BLaER1 treated with 17β-estradiol and CSF1 and Interleukin-3, amounts not matched to agents 10 nM and 100 nM (cell line): ENCODE results near the gene FPR2.

Experiments
- H3K27ac ChIP-seq, 11 experiments: shearing (Covaris generic); formaldehyde crosslinking; 2 replicates each; pipeline ENCODE4 v1.8.1; 2022
- H3K27me3 ChIP-seq, 11 experiments: shearing (Covaris generic); formaldehyde crosslinking; 2 replicates each; pipeline ENCODE4 v1.8.1; 2022
- H3K36me3 ChIP-seq, 11 experiments: shearing (Covaris generic); formaldehyde crosslinking; 2 replicates each; pipeline ENCODE4 v1.8.1; 2022
- H3K4me1 ChIP-seq, 10 experiments: shearing (Covaris generic); formaldehyde crosslinking; 2 replicates each; pipeline ENCODE4 v1.8.1; 2022
- H3K4me2 ChIP-seq, 11 experiments: shearing (Covaris generic); formaldehyde crosslinking; 2 replicates each; pipeline ENCODE4 v1.8.1; 2022
- H3K4me3 ChIP-seq, 10 experiments: shearing (Covaris generic); formaldehyde crosslinking; 2 replicates each; pipeline ENCODE4 v1.8.1; 2022
- H3K9ac ChIP-seq, 11 experiments: shearing (Covaris generic); formaldehyde crosslinking; 2 replicates each; pipeline ENCODE4 v1.8.1; 2022
- H3K9me3 ChIP-seq, 11 experiments: shearing (Covaris generic); formaldehyde crosslinking; replicated peaks in 1 of 11; 2 replicates each; pipeline ENCODE4 v1.8.1; 2022
- H4K20me1 ChIP-seq, 11 experiments: shearing (Covaris generic); formaldehyde crosslinking; 2 replicates each; pipeline ENCODE4 v1.8.1; 2022
- Cebpa-rat ChIP-seq, 11 experiments: shearing (Covaris generic); IDR thresholded peaks; 2 replicates each; pipeline ENCODE4 v1.8.1; 2022

Gene FPR2

GRCh38 chr19:51719251-51719988 is 41.6 kb upstream of the FPR2 start:
- H3K4me3 ChIP-seq, result no peak overlapping the region
- H3K27me3 ChIP-seq, result no peaks in the 10 kb centered on the region

GRCh38 chr19:51721905-51722304 is 39.1 kb upstream of the FPR2 start:
- no peak overlapping the region for H3K27ac ChIP-seq
- H3K4me2 ChIP-seq, result peak overlapping the region in 2 of 11 experiments; percentile 3 to 49; a peak in 5 of 22 replicates
- H3K27me3 ChIP-seq, result peaks cover 0 to 10% (median 0%) of the 10 kb centered on the region in 11 experiments; a peak in 2 of 22 replicates
- H3K4me3 ChIP-seq, result no peak overlapping the region
- no peaks in the 10 kb centered on the region for H3K36me3 ChIP-seq
- no peaks in the 10 kb centered on the region for H4K20me1 ChIP-seq
- TF ChIP-seq Cebpa-rat (IDR thresholded peaks at IDR 0.05), result no peak
- H3K4me1 ChIP-seq, result peaks cover 27 to 53% (median 39%) of the 10 kb centered on the region in 10 experiments
- H3K9me3 ChIP-seq, result peaks cover 0 to 14% (median 6%) of the 10 kb centered on the region in 11 experiments; a peak in 11 of 22 replicates
- no peak overlapping the region for H3K9ac ChIP-seq

More at GRCh38 chr19:51719251-51719988, 41.6 kb upstream of the FPR2 start:
- no peak for TF ChIP-seq Cebpa-rat (IDR thresholded peaks at IDR 0.05)
- Histone ChIP-seq H3K4me2 (no peak overlapping the region), H3K36me3 (no peaks in the 10 kb centered on the region), H4K20me1 (no peaks in the 10 kb centered on the region), H3K9me3 (peaks cover 0 to 14% (median 7%) of the 10 kb centered on the region in 11 experiments; a peak in 13 of 22 replicates), H3K27ac (no peak overlapping the region), H3K9ac (no peak overlapping the region), H3K4me1 (peaks cover 10 to 28% (median 16%) of the 10 kb centered on the region in 10 experiments)

GRCh38 chr19:51722492-51722891 is 38.5 kb upstream of the FPR2 start:
- Histone ChIP-seq H3K4me2 (peak overlapping the region in 5 of 11 experiments; percentile 3 to 83 (median 49); a peak in 9 of 22 replicates), H3K27me3 (peaks cover 0 to 10% (median 0%) of the 10 kb centered on the region in 11 experiments; a peak in 2 of 22 replicates), H3K9me3 (peaks cover 0 to 14% (median 6%) of the 10 kb centered on the region in 11 experiments; a peak in 11 of 22 replicates), H3K27ac (no peak overlapping the region), H4K20me1 (no peaks in the 10 kb centered on the region), H3K9ac (no peak overlapping the region), H3K4me1 (peaks cover 33 to 59% (median 45%) of the 10 kb centered on the region in 10 experiments), H3K4me3 (no peak overlapping the region), H3K36me3 (no peaks in the 10 kb centered on the region)
- no peak for TF ChIP-seq Cebpa-rat (IDR thresholded peaks at IDR 0.05)

GRCh38 chr19:51724543-51724942 is 36.4 kb upstream of the FPR2 start:
- H3K4me1 ChIP-seq, result peaks cover 46 to 69% (median 60%) of the 10 kb centered on the region in 10 experiments
- H3K27me3 ChIP-seq, result peaks cover 0 to 10% (median 0%) of the 10 kb centered on the region in 11 experiments; a peak in 2 of 22 replicates
- no peak for TF ChIP-seq Cebpa-rat (IDR thresholded peaks at IDR 0.05)
- peak overlapping the region; percentile 55 to 83 (median 74) for H3K4me2 ChIP-seq
- peaks cover 0 to 9% (median 2%) of the 10 kb centered on the region in 11 experiments; a peak in 9 of 22 replicates for H3K9me3 ChIP-seq
- H4K20me1 ChIP-seq, result no peaks in the 10 kb centered on the region
- H3K4me3 ChIP-seq, result no peak overlapping the region; a peak in 1 of 20 replicates
- peak overlapping the region in 4 of 11 experiments; percentile 21 to 43 (median 31); a peak in 8 of 22 replicates for H3K27ac ChIP-seq
- no peaks in the 10 kb centered on the region for H3K36me3 ChIP-seq
- H3K9ac ChIP-seq, result peak overlapping the region in 7 of 11 experiments; percentile 7 to 39 (median 30); a peak in 6 of 22 replicates

GRCh38 chr19:51726049-51726448 is 34.9 kb upstream of the FPR2 start:
- H3K4me1 ChIP-seq, result peaks cover 46 to 69% (median 60%) of the 10 kb centered on the region in 10 experiments
- H3K9ac ChIP-seq, result peak overlapping the region in 7 of 11 experiments; percentile 26 to 67 (median 45); a peak in 9 of 22 replicates
- H3K4me2 ChIP-seq, result peak overlapping the region; percentile 55 to 83 (median 76)
- H3K36me3 ChIP-seq, result no peaks in the 10 kb centered on the region
- no peak for TF ChIP-seq Cebpa-rat (IDR thresholded peaks at IDR 0.05)
- H3K9me3 ChIP-seq, result peaks cover 11 to 21% (median 13%) of the 10 kb centered on the region in 11 experiments
- H3K4me3 ChIP-seq, result no peak overlapping the region
- no peaks in the 10 kb centered on the region for H4K20me1 ChIP-seq
- H3K27me3 ChIP-seq, result peaks cover 0 to 10% (median 0%) of the 10 kb centered on the region in 11 experiments; a peak in 2 of 22 replicates
- H3K27ac ChIP-seq, result peak overlapping the region in 10 of 11 experiments; percentile 19 to 71 (median 56); a peak in 17 of 22 replicates

- Histone ChIP-seq H3K27ac (peak overlapping the region in 6 of 11 experiments; percentile 29 to 68 (median 54); a peak in 10 of 22 replicates), H3K27me3 (peaks cover 0 to 10% (median 0%) of the 10 kb centered on the region in 11 experiments; a peak in 2 of 22 replicates), H4K20me1 (no peaks in the 10 kb centered on the region), H3K4me3 (no peak overlapping the region), H3K36me3 (no peaks in the 10 kb centered on the region), H3K9me3 (peaks cover 19 to 34% (median 24%) of the 10 kb centered on the region in 11 experiments), H3K4me1 (peaks cover 40 to 64% (median 59%) of the 10 kb centered on the region in 10 experiments), H3K4me2 (peak overlapping the region; percentile 55 to 83 (median 76)), H3K9ac (peak overlapping the region in 4 of 11 experiments; percentile 6 to 67 (median 24); a peak in 3 of 22 replicates)
- TF ChIP-seq Cebpa-rat (IDR thresholded peaks at IDR 0.05), result no peak
Observed at GRCh38 chr19:51727349-51727880, 33.6 kb upstream of the FPR2 start.

- H3K4me2 ChIP-seq, result no peak overlapping the region
- no peak overlapping the region for H3K27ac ChIP-seq
- no peak overlapping the region for H3K9ac ChIP-seq
- TF ChIP-seq Cebpa-rat (IDR thresholded peaks at IDR 0.05), result no peak
- peaks cover 19 to 53% (median 25%) of the 10 kb centered on the region in 11 experiments for H3K9me3 ChIP-seq
- H3K27me3 ChIP-seq, result peaks cover 0 to 7% (median 0%) of the 10 kb centered on the region in 11 experiments; a peak in 2 of 22 replicates
- H3K4me1 ChIP-seq, result peaks cover 37 to 53% (median 44%) of the 10 kb centered on the region in 10 experiments
- H3K4me3 ChIP-seq, result no peak overlapping the region
- no peaks in the 10 kb centered on the region for H3K36me3 ChIP-seq
- no peaks in the 10 kb centered on the region for H4K20me1 ChIP-seq
Observed at GRCh38 chr19:51729781-51730180, 31.2 kb upstream of the FPR2 start.

- peak overlapping the region in 5 of 11 experiments; percentile 83 to 92 (median 86); a peak in 6 of 22 replicates for H3K4me2 ChIP-seq
- peak overlapping the region in 4 of 11 experiments; percentile 59 to 80 (median 76); a peak in 7 of 22 replicates for H3K27ac ChIP-seq
- H3K4me3 ChIP-seq, result no peak overlapping the region
- H3K9me3 ChIP-seq, result peaks cover 19 to 82% (median 25%) of the 10 kb centered on the region in 11 experiments
- no peaks in the 10 kb centered on the region for H3K27me3 ChIP-seq
- TF ChIP-seq Cebpa-rat (IDR thresholded peaks at IDR 0.05), result no peak
- no peaks in the 10 kb centered on the region for H3K36me3 ChIP-seq
- no peak overlapping the region for H3K9ac ChIP-seq
- peaks cover 15 to 52% (median 46%) of the 10 kb centered on the region in 10 experiments for H3K4me1 ChIP-seq
- no peaks in the 10 kb centered on the region for H4K20me1 ChIP-seq
Observed at GRCh38 chr19:51733742-51734522, 27.0 kb upstream of the FPR2 start.
